B cell (primary cell): ENCODE data around the gene NFYC.

Source experiments
- EZH2 ChIP-seq: IDR thresholded peaks from 2 replicates; pipeline ENCODE4 v1.6.1; 2012; ENCODE audit warnings: borderline replicate concordance, low read depth, mild to moderate bottlenecking, moderate library complexity, low read length; ENCODE audit not compliant: insufficient read depth, poor library complexity, severe bottlenecking
- TF ChIP-seq, protein P1 (sequence below): fragments of 200-600 bp; IDR thresholded peaks from one replicate; pipeline ENCODE4 v1.8.0; 2022; ENCODE audit warnings: antibody characterized with exemption, mild to moderate bottlenecking

DNA sequence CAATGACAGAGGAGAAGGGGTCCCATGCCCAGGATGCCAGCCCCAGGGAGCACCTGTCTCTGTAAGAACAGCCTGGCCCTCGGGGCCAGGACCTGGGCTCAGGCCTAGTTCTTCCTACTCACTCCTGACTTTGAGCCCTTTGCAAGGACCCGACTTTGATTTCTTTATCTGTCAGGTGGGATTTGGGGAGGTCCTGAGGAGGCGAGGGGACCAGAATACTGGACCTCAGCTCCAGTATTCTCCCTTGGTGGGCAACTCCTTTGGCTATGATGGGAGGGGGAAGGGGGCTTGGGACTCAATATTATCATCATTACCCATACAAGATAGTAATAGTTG, 110.2 kb downstream of the NFYC start:
- TF ChIP-seq, protein P1, sequence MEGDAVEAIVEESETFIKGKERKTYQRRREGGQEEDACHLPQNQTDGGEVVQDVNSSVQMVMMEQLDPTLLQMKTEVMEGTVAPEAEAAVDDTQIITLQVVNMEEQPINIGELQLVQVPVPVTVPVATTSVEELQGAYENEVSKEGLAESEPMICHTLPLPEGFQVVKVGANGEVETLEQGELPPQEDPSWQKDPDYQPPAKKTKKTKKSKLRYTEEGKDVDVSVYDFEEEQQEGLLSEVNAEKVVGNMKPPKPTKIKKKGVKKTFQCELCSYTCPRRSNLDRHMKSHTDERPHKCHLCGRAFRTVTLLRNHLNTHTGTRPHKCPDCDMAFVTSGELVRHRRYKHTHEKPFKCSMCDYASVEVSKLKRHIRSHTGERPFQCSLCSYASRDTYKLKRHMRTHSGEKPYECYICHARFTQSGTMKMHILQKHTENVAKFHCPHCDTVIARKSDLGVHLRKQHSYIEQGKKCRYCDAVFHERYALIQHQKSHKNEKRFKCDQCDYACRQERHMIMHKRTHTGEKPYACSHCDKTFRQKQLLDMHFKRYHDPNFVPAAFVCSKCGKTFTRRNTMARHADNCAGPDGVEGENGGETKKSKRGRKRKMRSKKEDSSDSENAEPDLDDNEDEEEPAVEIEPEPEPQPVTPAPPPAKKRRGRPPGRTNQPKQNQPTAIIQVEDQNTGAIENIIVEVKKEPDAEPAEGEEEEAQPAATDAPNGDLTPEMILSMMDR = no peak
- TF ChIP-seq EZH2 = no peak
